Bronchial epithelial cell (primary cell): ENCODE results near the gene CMSS1. TPM values are rescaled to one million over a fixed set of nuclear protein-coding genes. Genes with fewer than 3 reads are reported as not detected.

Experiments used
- DNase-seq: peaks from one replicate; pipeline ENCODE4 v3.0.0-alpha.2; 2010; ENCODE audit warnings: low read depth
- FAIRE-seq: peaks from 2 replicates; lab custom pipeline; 2011; peaks lifted over from hg19 to GRCh38; lab: Jason Lieb, UNC
- H3K27me3 ChIP-seq: 2 replicates; pipeline ENCODE4 v1.5.1; 2011; ENCODE audit warnings: low read length; ENCODE audit not compliant: control insufficient read depth, insufficient read depth
- H3K36me3 ChIP-seq: 2 replicates; pipeline ENCODE4 v1.5.1; 2011; ENCODE audit warnings: low read length; ENCODE audit not compliant: control insufficient read depth, insufficient read depth
- H3K4me3 ChIP-seq: 2 replicates; pipeline ENCODE4 v1.5.1; 2011; ENCODE audit warnings: mild to moderate bottlenecking, low read depth, low read length, control low read depth
- total RNA-seq: library from RNA; depleted of rRNA; stranded (reverse); fragments of >200 nt; gene quantifications from 2 replicates; pipeline ENCODE4 v1.2.1, GENCODE V29; 2014
- TF ChIP-seq, protein P1 (sequence below): IDR thresholded peaks from 2 replicates; pipeline ENCODE4 v1.5.1; 2011; ENCODE audit warnings: mild to moderate bottlenecking, moderate library complexity, low read length, control low read depth, inconsistent platforms; ENCODE audit not compliant: insufficient read depth, severe bottlenecking

CMSS1 gene
- total RNA-seq: 15.9 and 21.3 TPM in 2 replicates

GRCh38 chr3:99817437-99818240 lies at the start of gene CMSS1:
Gene CMSS1, plus strand, starts transcription at chr3:99817862.
- Histone ChIP-seq H3K27me3 (no peaks in the 10 kb centered on the region), H3K4me3 (peak within 1 kb of the TSS; percentile 57), H3K36me3 (no peaks in the 10 kb centered on the region)
- TF ChIP-seq, protein P1, sequence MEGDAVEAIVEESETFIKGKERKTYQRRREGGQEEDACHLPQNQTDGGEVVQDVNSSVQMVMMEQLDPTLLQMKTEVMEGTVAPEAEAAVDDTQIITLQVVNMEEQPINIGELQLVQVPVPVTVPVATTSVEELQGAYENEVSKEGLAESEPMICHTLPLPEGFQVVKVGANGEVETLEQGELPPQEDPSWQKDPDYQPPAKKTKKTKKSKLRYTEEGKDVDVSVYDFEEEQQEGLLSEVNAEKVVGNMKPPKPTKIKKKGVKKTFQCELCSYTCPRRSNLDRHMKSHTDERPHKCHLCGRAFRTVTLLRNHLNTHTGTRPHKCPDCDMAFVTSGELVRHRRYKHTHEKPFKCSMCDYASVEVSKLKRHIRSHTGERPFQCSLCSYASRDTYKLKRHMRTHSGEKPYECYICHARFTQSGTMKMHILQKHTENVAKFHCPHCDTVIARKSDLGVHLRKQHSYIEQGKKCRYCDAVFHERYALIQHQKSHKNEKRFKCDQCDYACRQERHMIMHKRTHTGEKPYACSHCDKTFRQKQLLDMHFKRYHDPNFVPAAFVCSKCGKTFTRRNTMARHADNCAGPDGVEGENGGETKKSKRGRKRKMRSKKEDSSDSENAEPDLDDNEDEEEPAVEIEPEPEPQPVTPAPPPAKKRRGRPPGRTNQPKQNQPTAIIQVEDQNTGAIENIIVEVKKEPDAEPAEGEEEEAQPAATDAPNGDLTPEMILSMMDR: peak; percentile 43
- DNase-seq: peak; percentile 79
- FAIRE-seq: no peak

DNA sequence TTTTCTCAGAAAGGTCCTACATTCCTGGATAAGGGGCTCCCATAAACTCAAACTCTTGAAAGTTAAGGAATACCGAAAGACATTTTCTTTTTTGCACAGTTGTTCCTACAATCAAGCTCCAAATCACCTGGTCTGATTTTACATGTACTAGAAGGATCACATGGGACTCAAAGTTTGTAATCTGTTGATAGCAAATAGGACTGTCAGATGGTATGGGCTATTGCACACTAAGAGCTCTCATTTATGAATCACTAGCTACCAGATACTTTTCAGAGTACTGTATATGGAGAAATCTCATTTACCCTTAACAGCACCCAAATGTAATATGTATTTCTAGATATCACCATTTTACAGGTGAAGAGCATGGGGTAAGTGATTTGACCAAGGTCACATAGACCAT lies 49.5 kb upstream of the CMSS1 start:
- DNase-seq (peak; percentile 13), FAIRE-seq (no peak)
- Histone ChIP-seq H3K4me3 (no peak overlapping the region), H3K36me3 (no peaks in the 10 kb centered on the region), H3K27me3 (no peaks in the 10 kb centered on the region)
- TF ChIP-seq, protein P1: no peak

DNA sequence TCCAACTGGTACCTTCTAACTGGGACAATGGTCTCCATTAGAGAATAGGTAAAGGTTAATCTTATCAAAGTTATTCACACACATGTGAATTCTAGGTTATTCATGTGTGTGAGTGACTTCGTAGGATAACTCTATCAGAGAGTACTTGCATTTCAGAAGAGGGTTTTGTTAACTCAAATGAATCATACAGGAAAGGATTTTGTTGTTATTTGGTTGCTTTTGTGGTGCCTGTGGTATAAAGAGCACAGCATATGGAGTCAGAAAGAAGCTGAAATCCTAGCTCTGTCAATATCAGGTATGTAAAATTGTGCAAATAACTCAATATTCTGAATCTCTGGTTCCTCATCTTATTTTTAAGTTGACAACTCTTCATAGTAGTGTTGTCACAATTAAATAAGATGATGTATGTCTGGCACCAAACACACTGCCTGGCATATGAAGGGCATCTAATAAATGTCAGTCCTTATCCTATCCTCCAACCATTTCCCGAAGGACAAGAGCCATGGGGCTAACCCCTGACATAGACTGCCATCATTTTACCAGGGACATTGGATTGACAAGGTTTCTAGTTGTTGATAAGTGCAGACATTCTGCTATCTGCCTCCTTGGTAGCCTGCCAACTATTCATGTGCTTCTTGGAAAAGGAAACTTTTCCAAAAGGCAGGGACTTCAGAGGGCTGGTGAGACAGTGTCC lies 48.7 kb upstream of the CMSS1 start:
- H3K27me3 ChIP-seq: no peaks in the 10 kb centered on the region
- no peak for FAIRE-seq
- no peaks in the 10 kb centered on the region for H3K36me3 ChIP-seq
- TF ChIP-seq, protein P1: no peak
- no peak for DNase-seq
- no peak overlapping the region for H3K4me3 ChIP-seq

GRCh38 chr3:99772171-99772570 lies 45.5 kb upstream of the CMSS1 start:
- Histone ChIP-seq H3K27me3 (no peaks in the 10 kb centered on the region), H3K4me3 (no peak overlapping the region), H3K36me3 (no peaks in the 10 kb centered on the region)
- TF ChIP-seq, protein P1: no peak
- FAIRE-seq (no peak), DNase-seq (no peak)

DNA sequence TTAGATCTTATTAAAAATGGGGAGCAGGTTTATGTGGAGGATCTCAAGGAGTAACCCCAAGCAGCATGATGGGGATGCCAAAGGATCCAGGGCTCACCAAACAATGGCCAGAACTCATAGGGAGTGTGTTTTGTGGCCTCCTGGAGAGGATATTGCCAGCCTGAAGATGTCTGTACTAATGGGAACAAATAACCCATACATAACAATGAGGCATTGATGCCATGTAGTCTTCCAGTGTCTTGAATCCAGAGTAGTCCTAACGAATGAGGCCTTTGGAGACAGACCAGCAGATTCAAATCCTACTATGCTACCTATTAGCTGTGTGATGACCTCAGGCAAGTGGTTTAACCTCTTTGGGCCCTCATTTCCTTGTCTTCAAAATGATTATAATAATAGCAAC lies 45.0 kb upstream of the CMSS1 start:
- Histone ChIP-seq H3K27me3 (no peaks in the 10 kb centered on the region), H3K4me3 (no peak overlapping the region), H3K36me3 (no peaks in the 10 kb centered on the region)
- no peak for FAIRE-seq
- DNase-seq: no peak
- TF ChIP-seq, protein P1: no peak
